Endothelial cell of umbilical vein (primary cell): ENCODE data around the gene KATNAL2. TPM values are rescaled to one million over a fixed set of nuclear protein-coding genes. Genes with fewer than 3 reads are reported as not detected.

ENCODE experiments used
- BruUV-seq: library from RNA; stranded (reverse); fragments of 400-500 nt; replicated peaks from 2 replicates; lab custom pipeline; 2021; lab: Mats Ljungman, UMichigan
- CTCF ChIA-PET: fragments of 300-600, 350-600 bp; sonication (Branson Sonifier 250); formaldehyde crosslinking; loops from one replicate; lab custom pipeline; 2021; ENCODE audit warnings: antibody characterized with exemption, inconsistent platforms; lab: Charles Lee
- POLR2A ChIA-PET: fragments of 300-600, 350-600 bp; sonication (Branson Sonifier 250); formaldehyde crosslinking; loops from one replicate; lab custom pipeline; 2021; ENCODE audit warnings: antibody characterized with exemption, inconsistent platforms; lab: Charles Lee
- DNase-seq: peaks from one replicate; pipeline ENCODE4 v3.0.0-alpha.2; 2011; ENCODE audit warnings: low read depth, low spot score
- FAIRE-seq: peaks from 2 replicates; lab custom pipeline; 2011; peaks lifted over from hg19 to GRCh38; lab: Jason Lieb, UNC
- H2AFZ ChIP-seq: 2 replicates; pipeline ENCODE4 v1.6.0; 2012; ENCODE audit warnings: low read depth, low read length, control low read depth, inconsistent platforms
- H3K27ac ChIP-seq: 2 replicates; pipeline ENCODE4 v1.5.1; 2011; ENCODE audit warnings: low read depth, mild to moderate bottlenecking, control low read depth, low read length, moderate library complexity; ENCODE audit not compliant: insufficient read depth
- H3K27me3 ChIP-seq, 2 experiments: 2 replicates each; pipeline versions ENCODE4 v1.6.0 to v1.6.1; 2011; ENCODE audit warnings: low read length in 2 of 2, mixed read lengths in 1 of 2; ENCODE audit not compliant: control insufficient read depth in 2 of 2, insufficient read depth in 2 of 2
- H3K36me3 ChIP-seq, 2 experiments: 2 replicates in 1 of 2; 3 replicates in 1 of 2; pipeline ENCODE4 v1.5.1; 2011; ENCODE audit warnings: low read length in 2 of 2, mild to moderate bottlenecking in 1 of 2, moderate library complexity in 1 of 2; ENCODE audit not compliant: control insufficient read depth in 2 of 2, insufficient read depth in 2 of 2; ENCODE audit errors: extremely low read depth in 1 of 2
- H3K4me1 ChIP-seq: 3 replicates; pipeline ENCODE4 v1.5.1; 2011; ENCODE audit warnings: mild to moderate bottlenecking, low read length; ENCODE audit not compliant: control insufficient read depth, insufficient read depth; ENCODE audit errors: extremely low read depth
- H3K4me2 ChIP-seq: 2 replicates; pipeline ENCODE4 v1.6.1; 2011; ENCODE audit warnings: low read length, control low read depth, mixed read lengths; ENCODE audit not compliant: insufficient read depth
- H3K4me3 ChIP-seq, 3 experiments: fragments of 200-600 bp in 1 of 3; sonication (generic), shearing (Covaris generic) in 1 of 3; replicated peaks in 1 of 3; 2 replicates each; pipeline ENCODE4 v1.5.1; 2011 to 2016; ENCODE audit warnings: control low read depth in 3 of 3, low read length in 3 of 3, mild to moderate bottlenecking in 2 of 3, inconsistent platforms in 1 of 3, low read depth in 1 of 3, moderate library complexity in 1 of 3; ENCODE audit not compliant: insufficient read depth in 1 of 3
- H3K79me2 ChIP-seq: 2 replicates; pipeline ENCODE4 v1.6.0; 2012; ENCODE audit warnings: low read length, inconsistent platforms; ENCODE audit not compliant: control insufficient read depth, insufficient read depth
- H3K9ac ChIP-seq: replicated peaks from 2 replicates; pipeline ENCODE3; 2011; ENCODE audit warnings: low read length, control low read depth; ENCODE audit not compliant: insufficient read depth; ENCODE audit errors: extremely low read depth
- H3K9me1 ChIP-seq: replicated peaks from 3 replicates; pipeline ENCODE4 v1.6.0; 2011; ENCODE audit warnings: mild to moderate bottlenecking, low read length; ENCODE audit not compliant: control insufficient read depth, insufficient read depth; ENCODE audit errors: extremely low read depth
- H3K9me3 ChIP-seq: replicated peaks from 2 replicates; pipeline ENCODE4 v1.5.1; 2012; ENCODE audit warnings: low read length, inconsistent platforms; ENCODE audit not compliant: control insufficient read depth, insufficient read depth
- H4K20me1 ChIP-seq: replicated peaks from 2 replicates; pipeline ENCODE3; 2011; ENCODE audit warnings: mild to moderate bottlenecking, low read length; ENCODE audit not compliant: control insufficient read depth, insufficient read depth; ENCODE audit errors: extremely low read depth
- EZH2 ChIP-seq: IDR thresholded peaks from 2 replicates; pipeline ENCODE4 v1.6.1; 2012; ENCODE audit warnings: borderline replicate concordance, low read depth, mild to moderate bottlenecking, moderate library complexity, low read length, inconsistent platforms; ENCODE audit not compliant: severe bottlenecking
- FOS ChIP-seq: IDR thresholded peaks from 2 replicates; pipeline ENCODE4 v1.6.1; 2011; ENCODE audit warnings: mild to moderate bottlenecking, low read length, moderate library complexity, borderline replicate concordance; ENCODE audit not compliant: insufficient read depth
- GATA2 ChIP-seq: IDR thresholded peaks from 2 replicates; pipeline ENCODE4 v1.7.0; 2011; ENCODE audit warnings: low read depth, mild to moderate bottlenecking, moderate library complexity, mixed read lengths, low read length; ENCODE audit not compliant: insufficient read length, insufficient read depth
- JUN ChIP-seq: IDR thresholded peaks from 2 replicates; pipeline ENCODE4 v1.6.1; 2011; ENCODE audit warnings: borderline replicate concordance, low read depth; ENCODE audit not compliant: insufficient read length, insufficient read depth
- MYC ChIP-seq: IDR thresholded peaks from one replicate; pipeline ENCODE4 v1.6.1; 2011; ENCODE audit warnings: mild to moderate bottlenecking, low read depth, low read length
- POLR2A ChIP-seq: IDR thresholded peaks from 2 replicates; pipeline ENCODE4 v1.6.1; 2012; ENCODE audit warnings: low read depth, mild to moderate bottlenecking, control low read depth, low read length
- POLR2AphosphoS5 ChIP-seq: IDR thresholded peaks from 2 replicates; pipeline ENCODE4 v1.6.1; 2012; ENCODE audit warnings: low read depth, mild to moderate bottlenecking, control low read depth, low read length, moderate library complexity; ENCODE audit not compliant: insufficient read depth
- dilution Hi-C: fragments of 300-500 bp; cut with MboI; formaldehyde crosslinking; loops from one replicate; pipeline ENCODE4 v1.15.0; 2019; ENCODE audit warnings: low sequenced_read_pairs; ENCODE audit not compliant: extremely low pct_ligation_motif_present
- intact Hi-C: fragments of 100-400 bp; cut with micrococcal nuclease; formaldehyde crosslinking; loops from one replicate; pipeline ENCODE4 v1.10.0; 2022
- polyA plus RNA-seq, 4 experiments: library from polyadenylated mRNA; depleted of rRNA in 3 of 4; stranded (reverse) in 3 of 4; unstranded in 1 of 4; fragments of >200 nt; gene quantifications; 2 replicates each; pipeline versions ENCODE4 v1.2.1 to v1.2.3, GENCODE V29; 2011 to 2012; ENCODE audit warnings: missing spikeins in 1 of 4
- total RNA-seq: library from RNA; stranded (reverse); gene quantifications from 2 replicates; pipeline ENCODE4 v1.2.3, GENCODE V29; 2021
- TF ChIP-seq, protein P1 (sequence below): IDR thresholded peaks from 2 replicates; pipeline ENCODE4 v1.6.1; 2011; ENCODE audit not compliant: insufficient read depth, insufficient read length
- TF ChIP-seq, protein P2 (sequence below), 2 donors: IDR thresholded peaks; 1 replicate in 1 of 2; 2 replicates in 1 of 2; pipeline ENCODE4 v1.5.1; 2011; ENCODE audit warnings: low read length in 2 of 2, mild to moderate bottlenecking in 2 of 2, moderate library complexity in 2 of 2, control low read depth in 1 of 2, inconsistent platforms in 1 of 2, low read depth in 1 of 2; ENCODE audit not compliant: insufficient read depth in 1 of 2; ENCODE audit errors: extremely low read depth in 1 of 2

Gene KATNAL2
- total and polyA plus RNA-seq, 2 donors (not counting 3 experiments of a cell fraction or from before 2014, with no cell fraction given) = 0.51 to 1.3 TPM

- H3K9me1 ChIP-seq = no peaks in the 10 kb centered on the region
- dilution Hi-C loops (no loop called here), intact Hi-C loops (no loop called here)
- no peak overlapping the region for H3K27ac ChIP-seq
- no peaks in the 10 kb centered on the region for H4K20me1 ChIP-seq
- H3K9me3 ChIP-seq = no peaks in the 10 kb centered on the region
- FAIRE-seq (no peak), DNase-seq (no peak)
- H3K36me3 ChIP-seq = no peaks in the 10 kb centered on the region
- ChIA-PET CTCF (no interaction called here), POLR2A (no interaction called here)
- no peak overlapping the region for H3K9ac ChIP-seq
- BruUV-seq = no TSS peak
- no peak overlapping the region for H3K4me2 ChIP-seq
- H3K4me3 ChIP-seq = no peak overlapping the region
- no peak overlapping the region for H2AFZ ChIP-seq
- no peaks in the 10 kb centered on the region for H3K27me3 ChIP-seq
- H3K79me2 ChIP-seq = peaks cover 18% of the 10 kb centered on the region
- TF ChIP-seq EZH2 (no peak), POLR2A (no peak)
- TF ChIP-seq, protein P1, sequence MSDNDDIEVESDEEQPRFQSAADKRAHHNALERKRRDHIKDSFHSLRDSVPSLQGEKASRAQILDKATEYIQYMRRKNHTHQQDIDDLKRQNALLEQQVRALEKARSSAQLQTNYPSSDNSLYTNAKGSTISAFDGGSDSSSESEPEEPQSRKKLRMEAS = no peak
- TF ChIP-seq, protein P2, sequence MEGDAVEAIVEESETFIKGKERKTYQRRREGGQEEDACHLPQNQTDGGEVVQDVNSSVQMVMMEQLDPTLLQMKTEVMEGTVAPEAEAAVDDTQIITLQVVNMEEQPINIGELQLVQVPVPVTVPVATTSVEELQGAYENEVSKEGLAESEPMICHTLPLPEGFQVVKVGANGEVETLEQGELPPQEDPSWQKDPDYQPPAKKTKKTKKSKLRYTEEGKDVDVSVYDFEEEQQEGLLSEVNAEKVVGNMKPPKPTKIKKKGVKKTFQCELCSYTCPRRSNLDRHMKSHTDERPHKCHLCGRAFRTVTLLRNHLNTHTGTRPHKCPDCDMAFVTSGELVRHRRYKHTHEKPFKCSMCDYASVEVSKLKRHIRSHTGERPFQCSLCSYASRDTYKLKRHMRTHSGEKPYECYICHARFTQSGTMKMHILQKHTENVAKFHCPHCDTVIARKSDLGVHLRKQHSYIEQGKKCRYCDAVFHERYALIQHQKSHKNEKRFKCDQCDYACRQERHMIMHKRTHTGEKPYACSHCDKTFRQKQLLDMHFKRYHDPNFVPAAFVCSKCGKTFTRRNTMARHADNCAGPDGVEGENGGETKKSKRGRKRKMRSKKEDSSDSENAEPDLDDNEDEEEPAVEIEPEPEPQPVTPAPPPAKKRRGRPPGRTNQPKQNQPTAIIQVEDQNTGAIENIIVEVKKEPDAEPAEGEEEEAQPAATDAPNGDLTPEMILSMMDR (IDR thresholded peaks at IDR 0.05; ENCODE audit: extremely low read depth in 1 of 2, insufficient read depth in 1 of 2, low read depth in 1 of 2, low read length in 2 of 2) = no peak
- H3K4me1 ChIP-seq = no peaks in the 10 kb centered on the region
Observed at GRCh38 chr18:47143153-47143552, 225.8 kb downstream of the KATNAL2 start.

DNA sequence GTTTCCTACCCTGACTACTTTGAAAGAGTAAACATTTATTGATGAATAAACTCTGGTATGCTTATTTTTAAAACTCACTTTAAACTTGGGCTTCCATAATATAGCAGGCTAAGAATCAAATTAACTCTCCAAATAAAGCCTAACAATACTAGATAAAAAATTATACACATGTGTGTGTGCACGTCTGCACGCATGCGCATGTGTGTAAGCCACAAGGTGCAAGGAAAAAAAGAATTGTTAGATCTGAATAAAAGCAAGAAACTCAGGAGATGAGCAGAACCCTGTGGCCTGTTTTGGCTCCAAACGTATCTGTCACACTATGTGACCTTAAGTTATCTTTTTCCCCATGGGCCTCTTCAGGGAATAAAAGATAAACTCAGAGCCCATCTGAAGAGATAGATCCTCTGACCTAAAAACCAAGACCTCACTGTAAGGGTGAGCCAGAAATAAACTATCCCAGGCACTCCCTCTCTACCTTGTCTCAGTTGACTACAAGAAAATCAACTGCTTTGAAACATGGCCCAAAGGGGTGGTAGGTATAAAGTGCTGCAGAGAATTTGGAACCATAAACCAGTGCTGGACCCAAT, 226.6 kb downstream of the KATNAL2 start:
- CTCF ChIA-PET = interaction anchor here (0.7 kb wide), 1 partner anchor 149 kb away, joined by 3 read pairs; no protein-coding TSS in a partner anchor
- TF ChIP-seq EZH2 (no peak), FOS (no peak), MYC (no peak), POLR2AphosphoS5 (no peak), POLR2A (no peak), GATA2 (no peak), JUN (no peak)
- TF ChIP-seq, protein P2 (IDR thresholded peaks at IDR 0.05; ENCODE audit: extremely low read depth in 1 of 2, insufficient read depth in 1 of 2, low read depth in 1 of 2, low read length in 2 of 2) = no peak
- TF ChIP-seq, protein P1 = no peak
- DNase-seq = no peak
- no TSS peak for BruUV-seq
- H3K4me2 ChIP-seq = no peak overlapping the region
- no peaks in the 10 kb centered on the region for H3K4me1 ChIP-seq
- dilution Hi-C loops = no loop called here
- no peaks in the 10 kb centered on the region for H3K27me3 ChIP-seq
- H3K27ac ChIP-seq = no peak overlapping the region
- H3K79me2 ChIP-seq = peaks cover 23% of the 10 kb centered on the region
- no peaks in the 10 kb centered on the region for H4K20me1 ChIP-seq
- POLR2A ChIA-PET = no interaction called here
- no peaks in the 10 kb centered on the region for H3K9me3 ChIP-seq
- no peaks in the 10 kb centered on the region for H3K9me1 ChIP-seq
- no peaks in the 10 kb centered on the region for H3K36me3 ChIP-seq
- intact Hi-C loops = no loop called here
- no peak overlapping the region for H3K9ac ChIP-seq
- no peak overlapping the region for H2AFZ ChIP-seq
- FAIRE-seq = no peak
- no peak overlapping the region for H3K4me3 ChIP-seq
